A673 (cell line): ENCODE measurements around the gene TNPO2. TPM values are rescaled to one million over a fixed set of nuclear protein-coding genes. Genes with fewer than 3 reads are reported as not detected.

Source experiments
- BruUV-seq: library from RNA; stranded (reverse); fragments of 400-500 nt; replicated peaks from 2 replicates; lab custom pipeline; 2021; lab: Mats Ljungman, UMichigan
- CTCF ChIA-PET: fragments of 300-600 bp; sonication (Branson Sonifier 250); formaldehyde crosslinking; loops from one replicate; lab custom pipeline; 2022; ENCODE audit warnings: antibody characterized with exemption; lab: Charles Lee
- POLR2A ChIA-PET: fragments of 300-600 bp; sonication (Branson Sonifier 250); formaldehyde crosslinking; loops from one replicate; lab custom pipeline; 2022; ENCODE audit warnings: antibody characterized with exemption; ENCODE audit not compliant: low non-redundant PET; lab: Charles Lee
- DNase-seq: peaks from one replicate; pipeline ENCODE4 v3.0.0-alpha.2; 2015; ENCODE audit warnings: low spot score
- H3K27ac ChIP-seq: fragments of 200-600 bp; sonication (generic); 2 replicates; pipeline ENCODE4 v1.5.1; 2016; ENCODE audit warnings: mixed run types, low read depth, mild to moderate bottlenecking, mixed read lengths, antibody characterized with exemption, low read length; ENCODE audit not compliant: poor library complexity, severe bottlenecking
- H3K27me3 ChIP-seq: fragments of 200-600 bp; sonication (generic); replicated peaks from 2 replicates; pipeline ENCODE4 v1.6.1; 2017; ENCODE audit warnings: mixed run types, low read depth, mild to moderate bottlenecking, mixed read lengths, antibody characterized with exemption, low read length; ENCODE audit not compliant: insufficient read depth, poor library complexity
- H3K36me3 ChIP-seq: fragments of 200-600 bp; sonication (generic); 2 replicates; pipeline ENCODE4 v1.6.1; 2016; ENCODE audit warnings: mixed run types, mild to moderate bottlenecking, mixed read lengths, antibody characterized with exemption, low read length; ENCODE audit not compliant: insufficient read depth, poor library complexity, severe bottlenecking
- H3K4me1 ChIP-seq: fragments of 200-600 bp; sonication (generic); 2 replicates; pipeline ENCODE4 v1.6.1; 2017; ENCODE audit warnings: mixed run types, mild to moderate bottlenecking, mixed read lengths, antibody characterized with exemption, low read length; ENCODE audit not compliant: insufficient read depth, poor library complexity, severe bottlenecking
- H3K4me3 ChIP-seq: fragments of 200-600 bp; sonication (generic); 2 replicates; pipeline ENCODE4 v1.5.1; 2016; ENCODE audit warnings: low read depth, mixed run types, mild to moderate bottlenecking, mixed read lengths, low read length; ENCODE audit not compliant: poor library complexity, severe bottlenecking
- H3K9me3 ChIP-seq: fragments of 200-600 bp; sonication (generic); 2 replicates; pipeline ENCODE4 v1.6.1; 2016; ENCODE audit warnings: mixed run types, low read depth, mild to moderate bottlenecking, mixed read lengths, antibody characterized with exemption, low read length; ENCODE audit not compliant: poor library complexity, severe bottlenecking
- CTCF ChIP-seq: fragments of 300-800, 200-600 bp; sonication (generic); conservative IDR thresholded peaks from 2 replicates; pipeline ENCODE4 v1.5.1; 2017; ENCODE audit warnings: low read depth, mild to moderate bottlenecking, antibody characterized with exemption, low read length, moderate library complexity, mixed read lengths
- EZH2 ChIP-seq: fragments of 200-600 bp; sonication (generic); IDR thresholded peaks from 2 replicates; pipeline ENCODE4 v1.6.1; 2017; ENCODE audit warnings: borderline replicate concordance, low read depth, mild to moderate bottlenecking, mixed read lengths, antibody characterized with exemption, low read length; ENCODE audit not compliant: poor library complexity, severe bottlenecking
- intact Hi-C: fragments of 100-400 bp; cut with micrococcal nuclease; formaldehyde crosslinking; loops from one replicate; pipeline ENCODE4 v1.10.0; 2022; ENCODE audit not compliant: unreplicated experiment
- total RNA-seq: library from RNA; stranded (reverse); gene quantifications from 2 replicates; pipeline ENCODE4 v1.2.3, GENCODE V29; 2021

Gene TNPO2
- total RNA-seq, 1 experiment from 2014 or later = 150 TPM

GRCh38 chr19:12745166-12745897, 21.6 kb upstream of the TNPO2 start:
- Histone ChIP-seq H3K36me3 (peaks cover 18% of the 10 kb centered on the region), H3K9me3 (no peaks in the 10 kb centered on the region), H3K4me3 (no peak overlapping the region), H3K27ac (no peak overlapping the region), H3K27me3 (no peaks in the 10 kb centered on the region), H3K4me1 (peaks cover 27% of the 10 kb centered on the region)
- no peak for DNase-seq
- TF ChIP-seq EZH2 (no peak), CTCF (no peak)
- intact Hi-C loops = no loop called here
- POLR2A ChIA-PET = no interaction called here
- CTCF ChIA-PET = no interaction called here
- BruUV-seq = no TSS peak

- ChIA-PET POLR2A (no interaction called here), CTCF (interaction anchor here (1.2 to 1.6 kb wide), 2 partner anchors 20 to 23 kb away, joined by 6 to 8 read pairs; no protein-coding TSS in a partner anchor)
- Histone ChIP-seq H3K36me3 (peaks cover 12% of the 10 kb centered on the region), H3K27me3 (no peaks in the 10 kb centered on the region), H3K27ac (peak overlapping the region; percentile 98), H3K4me1 (peaks cover 19% of the 10 kb centered on the region), H3K4me3 (peak overlapping the region; percentile 69), H3K9me3 (no peaks in the 10 kb centered on the region)
- intact Hi-C loops = loop anchor here (2.0 kb wide), 1 partner anchor 65 kb away; the partner anchor contains the start of gene THSD8
- BruUV-seq = no TSS peak
- TF ChIP-seq EZH2 (no peak), CTCF (no peak)
- no peak for DNase-seq
Measured at GRCh38 chr19:12737835-12738351, 14.2 kb upstream of the TNPO2 start.

GRCh38 chr19:12736995-12737834, 13.5 kb upstream of the TNPO2 start, which contains the start of gene GET3:
Gene GET3 (plus strand): TSS chr19:12737497. CDS start chr19:12737506, 9 bp downstream.
- BruUV-seq = TSS peak; percentile 57
- Histone ChIP-seq H3K27ac (peak within 1 kb of the TSS; percentile 98), H3K4me3 (peak within 1 kb of the TSS; percentile 69), H3K36me3 (peaks cover 14% of the 10 kb centered on the region), H3K4me1 (peaks cover 21% of the 10 kb centered on the region), H3K27me3 (no peaks in the 10 kb centered on the region), H3K9me3 (no peaks in the 10 kb centered on the region)
- ChIA-PET CTCF (interaction anchor here (0.6 to 1.6 kb wide), 4 partner anchors 14 to 372 kb away, joined by 3 to 8 read pairs (median 4); partner anchors contain the start of gene ZNF442), POLR2A (interaction anchor here (0.6 to 0.7 kb wide), 2 partner anchors 56 to 66 kb away, joined by 3 to 5 read pairs; no protein-coding TSS in a partner anchor)
- intact Hi-C loops = loop anchor here (2.0 kb wide), 1 partner anchor 66 kb away; the partner anchor contains the start of gene THSD8
- DNase-seq = peak; percentile 99
- TF ChIP-seq EZH2 (no peak), CTCF (no peak)
